Stimulated activated CD4-positive, alpha-beta T cell treated with anti-CD3 and anti-CD28 coated beads, TNF-alpha, amount 100 ng/mL, for 24 hours (primary cell): Measurements from ENCODE around the gene WDR76.

Source experiments
- DNase-seq, 3 experiments: peaks; one replicate each; pipeline ENCODE4 v3.0.0-alpha.2; 2020; ENCODE audit warnings: low read depth in 3 of 3

Gene WDR76

DNA sequence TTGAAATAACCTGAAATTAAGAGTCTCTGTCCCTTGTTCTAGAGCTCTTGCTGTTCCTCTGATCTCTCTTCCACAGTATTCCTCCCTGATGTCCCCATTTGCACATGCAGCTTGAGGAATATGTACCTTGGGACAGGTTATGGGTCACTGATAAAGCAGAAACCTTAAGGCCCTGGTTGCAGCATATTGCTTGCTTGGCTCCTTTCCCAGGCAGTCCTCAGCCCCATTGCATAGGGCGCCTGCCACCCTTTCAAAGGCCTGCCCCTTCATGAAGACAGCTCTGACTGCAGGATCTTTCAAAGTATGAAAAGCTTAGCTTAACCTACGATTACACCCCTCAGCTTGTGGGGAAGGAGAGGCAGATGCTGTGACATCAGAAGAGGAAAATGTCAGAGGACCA is 51.6 kb downstream of the WDR76 start:
- DNase-seq, result no peak

DNA sequence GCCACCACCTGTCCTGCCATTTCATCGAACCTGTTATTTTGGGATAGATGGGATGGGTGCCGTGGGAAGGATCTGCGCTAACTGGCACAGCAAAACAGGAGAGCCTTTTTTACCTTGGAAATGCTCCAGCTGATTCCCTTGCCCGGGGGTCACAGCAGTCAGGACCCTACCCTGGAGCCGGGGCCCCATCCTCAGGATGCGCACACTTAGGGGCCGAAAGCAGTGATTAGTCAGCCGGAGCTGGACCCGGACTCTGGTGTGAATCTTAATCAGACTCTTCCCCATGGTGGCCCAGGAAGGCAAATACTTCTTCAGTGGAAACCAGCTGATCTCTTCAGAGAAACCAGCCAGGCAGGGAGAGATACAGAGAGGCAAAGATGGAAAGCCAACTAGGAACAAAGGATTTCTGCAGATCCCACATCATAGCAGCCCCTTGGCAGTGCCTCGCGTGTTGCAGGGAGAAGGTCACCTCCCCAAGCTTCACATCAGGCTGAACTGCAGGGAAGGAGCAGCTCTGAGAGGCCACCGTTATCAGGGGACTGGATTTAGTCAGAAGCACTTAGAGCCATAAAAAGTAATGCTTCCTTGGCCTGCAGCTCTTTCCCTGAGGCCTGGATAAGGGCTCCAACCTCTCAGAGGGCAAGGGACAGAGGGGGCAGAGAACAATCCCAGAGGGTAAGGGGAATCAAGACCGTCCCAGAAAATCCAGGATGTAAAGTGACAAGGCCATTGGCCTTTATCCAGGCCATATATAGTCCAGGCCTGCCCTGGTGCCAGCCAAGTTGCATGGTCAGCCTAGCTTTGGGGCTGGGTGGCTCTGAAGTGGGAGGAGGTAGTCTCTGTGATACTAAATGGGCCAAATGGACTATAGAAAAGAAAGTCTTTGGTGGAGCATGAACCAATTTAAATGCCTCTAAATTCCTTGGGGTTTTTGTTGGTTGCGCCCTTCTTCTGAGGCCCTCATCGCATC is 52.9 kb downstream of the WDR76 start:
- no peak for DNase-seq

DNA sequence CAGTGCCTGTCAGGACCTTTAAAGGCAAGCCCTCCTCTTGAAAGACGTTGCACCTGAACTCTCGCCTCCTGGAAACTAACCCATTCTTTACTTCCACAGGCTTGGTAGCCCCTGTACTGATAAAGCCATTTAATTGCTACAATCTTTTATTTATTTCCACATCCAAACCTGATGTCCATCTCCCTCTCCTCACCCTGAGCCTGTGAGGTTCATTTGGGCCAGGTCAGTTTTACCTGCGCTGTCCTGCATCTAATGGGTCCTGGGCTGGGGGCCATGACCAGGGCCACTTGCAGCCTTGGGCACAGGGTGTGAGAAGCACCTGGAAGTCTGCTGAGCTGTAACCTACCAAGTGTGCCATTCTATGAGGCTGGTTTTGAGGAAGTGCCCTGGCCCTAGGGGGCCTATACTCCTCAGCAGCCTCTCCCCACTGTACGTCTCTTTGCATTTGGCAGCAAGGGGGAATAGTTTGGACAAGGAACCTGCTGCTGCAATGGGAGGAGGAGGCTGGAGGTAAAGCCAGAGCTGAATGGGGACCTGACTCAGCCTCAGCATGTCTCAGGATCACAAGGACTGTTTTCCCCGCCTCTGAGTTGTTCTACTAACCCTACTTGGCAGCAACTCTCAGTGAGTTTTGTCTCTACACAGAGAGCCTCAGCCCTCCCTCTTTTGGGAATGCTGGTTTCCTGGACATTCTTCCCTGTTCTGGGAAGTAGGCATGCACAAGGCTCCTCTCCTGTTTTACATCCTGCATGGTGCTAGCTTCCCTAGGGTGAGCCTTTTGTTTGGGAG is 53.8 kb downstream of the WDR76 start:
- no peak for DNase-seq

DNA sequence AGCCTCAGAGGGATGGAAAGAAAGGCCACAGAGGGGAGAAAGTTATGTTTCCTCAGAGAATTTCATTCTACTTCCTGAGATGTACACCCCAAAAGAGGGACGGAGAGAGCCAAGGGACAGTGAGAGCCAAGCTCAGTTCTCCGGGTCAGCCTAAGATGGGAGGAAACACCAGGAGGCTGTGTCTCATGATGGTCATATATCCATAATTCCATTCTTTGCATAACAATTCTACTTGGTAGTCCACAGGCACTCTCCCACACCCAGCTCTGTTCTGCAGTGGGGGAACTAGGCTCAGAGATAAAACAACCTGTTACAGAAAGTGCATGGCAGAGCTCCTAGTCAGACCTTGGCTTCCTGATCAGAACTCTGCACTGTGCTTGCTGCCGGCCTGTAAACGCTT is 54.4 kb downstream of the WDR76 start:
- DNase-seq, result no peak

DNA sequence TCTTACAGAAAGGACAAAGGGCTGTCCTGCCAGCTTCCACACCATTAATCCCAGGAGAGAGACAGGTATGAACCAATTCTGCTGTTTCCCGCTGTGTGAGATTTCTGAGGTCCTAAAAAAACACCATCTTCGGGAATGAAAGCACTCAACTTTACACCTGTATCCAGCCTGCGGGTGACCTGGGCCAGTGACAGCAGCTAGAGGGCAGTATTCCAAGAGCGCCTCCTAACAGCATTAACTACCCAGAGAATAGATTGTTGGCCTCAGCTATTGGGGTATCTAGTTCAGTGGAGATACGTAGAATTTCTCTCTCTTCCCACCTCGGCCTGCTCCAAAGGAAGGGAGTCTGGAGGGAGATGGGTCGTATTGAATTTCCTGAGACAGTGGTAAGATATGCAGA is 55.1 kb downstream of the WDR76 start:
- peak in 1 of 3 experiments; percentile 6 for DNase-seq

DNA sequence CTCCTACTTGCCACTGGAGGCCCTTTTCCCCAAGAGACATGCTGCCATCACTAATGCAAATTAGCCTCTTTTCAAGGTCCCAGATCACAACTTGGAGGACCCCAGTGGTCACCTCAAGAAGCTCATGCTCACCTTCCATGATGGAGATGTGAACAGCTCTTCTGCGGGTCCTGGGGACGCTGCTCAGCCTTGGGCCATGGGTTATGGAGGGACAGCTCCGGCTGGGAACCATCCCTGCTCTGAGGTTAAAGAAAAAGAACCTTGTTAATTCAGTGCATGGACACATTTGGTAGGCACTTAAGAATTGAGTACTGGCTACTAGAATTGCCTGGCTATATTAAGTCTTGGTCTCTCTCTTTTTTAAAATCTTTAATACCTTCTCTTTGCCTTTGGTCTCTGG is 56.8 kb downstream of the WDR76 start:
- DNase-seq, result no peak

DNA sequence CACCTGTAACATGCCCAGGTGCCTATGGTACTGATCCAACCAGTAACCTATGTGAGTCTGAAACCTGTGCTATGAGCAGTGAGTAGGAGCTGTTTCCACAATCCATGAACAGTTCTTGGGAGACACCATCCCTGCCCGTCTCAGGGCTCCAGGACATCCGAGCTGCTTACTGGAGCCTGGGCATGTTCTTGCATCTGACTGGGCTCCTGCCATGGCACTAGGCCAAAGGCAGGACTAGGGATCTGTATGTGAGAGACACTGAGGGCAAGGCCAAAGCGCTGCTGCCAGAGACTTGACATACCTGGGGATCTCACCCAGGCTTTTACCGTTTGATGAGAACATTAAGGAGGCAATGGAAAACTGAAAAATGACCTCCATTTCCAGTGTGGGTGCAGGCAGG is 59.8 kb downstream of the WDR76 start:
- DNase-seq, result no peak

DNA sequence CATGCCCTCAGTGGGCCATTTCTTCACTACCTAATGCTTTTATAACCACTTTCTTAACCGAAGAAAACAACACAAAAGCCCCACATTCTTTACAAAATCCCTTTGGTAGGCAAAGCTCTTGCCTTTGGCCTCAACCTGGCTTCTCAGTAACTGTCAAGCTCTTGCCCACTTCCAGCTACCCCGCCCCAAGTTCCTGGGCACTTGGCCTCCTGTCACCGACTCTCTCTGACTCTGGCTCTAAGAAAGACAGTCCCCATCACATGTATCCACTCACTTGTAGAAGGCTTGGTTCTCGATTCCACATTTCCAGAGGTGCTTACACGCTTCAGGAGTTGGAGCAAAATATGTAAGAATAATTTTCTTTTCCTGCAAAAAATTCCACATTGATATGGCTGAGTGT is 61.1 kb downstream of the WDR76 start:
- no peak for DNase-seq

DNA sequence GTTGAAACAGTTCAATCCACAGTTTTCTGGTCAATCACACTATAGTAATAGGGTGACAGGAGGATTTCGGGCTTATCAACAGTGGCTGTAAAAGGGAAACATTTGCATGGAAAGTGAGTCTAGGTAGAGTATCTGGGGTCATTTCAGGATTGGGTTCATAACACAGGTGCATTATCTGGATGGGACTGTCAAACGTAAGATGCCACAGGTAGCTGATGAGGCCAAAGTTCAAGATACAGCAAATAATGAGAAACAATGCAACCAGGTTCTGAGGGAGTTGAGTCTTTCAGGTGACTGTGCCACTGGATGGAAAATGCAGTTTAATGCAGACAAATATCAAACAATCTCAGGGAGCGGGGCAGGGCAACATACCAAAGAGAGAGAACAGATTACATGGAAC is 62.2 kb downstream of the WDR76 start:
- DNase-seq, result no peak

DNA sequence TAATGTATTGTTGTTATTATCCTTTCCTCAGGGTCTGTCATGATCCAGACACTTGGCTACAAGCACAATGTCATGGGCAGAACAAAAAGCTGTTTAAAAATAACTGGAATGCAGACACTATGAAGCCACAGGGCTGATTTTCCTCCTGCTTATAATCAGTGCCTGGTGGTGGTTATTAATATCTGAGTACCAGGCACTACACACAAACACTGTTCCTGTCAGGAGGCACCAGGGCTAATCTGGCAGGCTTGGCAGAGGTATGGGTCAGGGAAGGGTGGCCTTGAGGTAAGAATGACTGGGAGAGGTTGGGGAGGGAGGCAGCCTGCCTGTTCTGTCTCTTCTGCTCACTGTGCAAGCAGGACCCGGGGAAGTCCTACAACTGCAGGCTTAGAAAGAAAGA is 67.2 kb downstream of the WDR76 start:
- no peak for DNase-seq

DNA sequence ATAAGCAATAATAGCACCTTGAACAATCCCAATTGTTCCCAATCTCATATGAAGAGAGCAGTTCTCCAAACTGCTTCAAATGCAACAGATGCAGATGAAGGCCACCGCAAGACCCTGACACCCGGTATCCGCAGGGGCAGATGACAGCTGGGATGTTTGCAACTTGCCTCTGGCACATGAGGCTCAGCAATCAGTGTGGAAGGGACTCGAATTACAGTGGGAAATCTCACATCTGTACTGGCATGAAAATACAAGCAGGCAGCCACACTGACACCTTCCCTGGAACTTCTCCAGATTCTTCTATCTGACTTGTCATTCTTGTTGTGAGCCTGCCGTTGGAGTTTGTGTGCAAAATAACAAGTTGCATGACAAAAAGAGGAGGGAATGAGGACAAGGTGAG is 68.8 kb downstream of the WDR76 start:
- no peak for DNase-seq

DNA sequence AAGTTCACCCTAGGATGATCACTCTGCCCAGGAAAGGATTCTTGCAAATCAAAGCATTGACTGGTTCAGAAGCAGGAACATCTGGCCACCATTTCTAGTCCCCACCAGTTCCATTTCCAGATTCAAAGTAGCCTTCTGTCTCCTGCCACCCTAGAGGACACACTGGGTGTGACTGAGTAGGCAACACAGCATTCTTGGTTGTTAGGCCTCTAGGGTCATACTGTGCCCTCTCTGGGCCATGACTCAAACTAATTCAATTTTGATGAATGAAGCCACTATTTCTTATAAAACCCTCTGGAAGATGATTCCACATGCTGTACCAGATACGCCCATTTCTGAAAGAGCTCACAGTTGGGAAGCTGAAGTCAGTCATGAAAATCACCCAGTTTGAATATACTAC is 69.7 kb downstream of the WDR76 start:
- DNase-seq, result no peak

DNA sequence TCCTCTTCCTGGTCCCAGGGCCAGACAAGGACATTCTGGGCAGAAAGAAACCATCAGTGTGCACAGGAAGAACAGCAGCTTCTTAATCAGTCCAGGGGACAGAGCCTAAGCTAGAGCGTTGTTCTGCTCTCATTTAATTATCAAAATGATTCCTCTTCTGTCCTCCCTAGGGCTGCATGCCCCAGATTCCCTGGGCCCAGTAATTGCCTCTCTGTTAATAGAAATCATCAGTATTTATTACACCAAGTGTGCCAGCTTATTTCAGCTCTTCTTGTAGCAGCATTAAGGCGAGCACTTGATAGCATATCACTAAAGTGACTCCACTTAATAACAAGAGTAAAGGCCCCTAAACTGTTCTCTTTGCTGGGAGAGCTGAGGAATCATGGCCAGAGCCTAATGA is 72.1 kb downstream of the WDR76 start:
- no peak for DNase-seq

DNA sequence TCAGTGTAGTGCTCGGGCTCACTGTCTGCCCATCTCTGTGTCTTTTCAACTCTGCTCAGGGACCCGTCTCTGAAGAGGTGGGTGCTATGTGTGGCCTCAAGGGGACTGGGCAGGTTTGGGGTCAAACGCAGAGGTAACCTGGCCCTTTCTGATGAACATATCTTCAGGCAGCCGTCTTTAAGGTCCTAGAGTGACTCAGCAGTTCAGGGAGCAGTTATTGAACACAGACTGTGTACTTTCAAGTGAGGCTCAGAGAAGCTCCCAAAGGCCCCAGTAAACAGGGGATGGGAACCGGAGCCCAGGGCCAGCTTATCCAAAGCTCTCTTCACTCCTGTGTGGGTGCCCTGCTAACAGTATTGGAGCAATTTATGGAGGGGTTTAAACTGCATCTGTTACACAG is 73.1 kb downstream of the WDR76 start:
- no peak for DNase-seq

DNA sequence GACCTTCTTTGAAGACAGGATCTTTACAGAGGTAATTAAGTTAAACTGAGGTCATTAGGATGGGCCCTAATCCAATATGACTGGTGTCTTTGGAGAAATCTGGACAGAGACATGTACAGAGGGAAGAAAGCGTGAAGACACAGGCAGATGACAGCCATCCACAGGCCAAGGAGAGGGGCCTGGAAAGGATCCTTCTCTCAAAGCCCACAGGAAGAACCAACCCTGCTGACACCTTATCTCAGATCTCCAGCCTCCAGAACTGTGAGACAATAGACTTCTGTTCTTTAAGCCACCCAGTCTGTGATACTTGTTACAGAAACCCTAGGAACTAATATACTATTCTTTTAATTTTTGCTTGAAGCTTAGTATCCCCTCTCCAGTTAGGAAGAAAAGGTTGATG is 74.2 kb downstream of the WDR76 start:
- no peak for DNase-seq

DNA sequence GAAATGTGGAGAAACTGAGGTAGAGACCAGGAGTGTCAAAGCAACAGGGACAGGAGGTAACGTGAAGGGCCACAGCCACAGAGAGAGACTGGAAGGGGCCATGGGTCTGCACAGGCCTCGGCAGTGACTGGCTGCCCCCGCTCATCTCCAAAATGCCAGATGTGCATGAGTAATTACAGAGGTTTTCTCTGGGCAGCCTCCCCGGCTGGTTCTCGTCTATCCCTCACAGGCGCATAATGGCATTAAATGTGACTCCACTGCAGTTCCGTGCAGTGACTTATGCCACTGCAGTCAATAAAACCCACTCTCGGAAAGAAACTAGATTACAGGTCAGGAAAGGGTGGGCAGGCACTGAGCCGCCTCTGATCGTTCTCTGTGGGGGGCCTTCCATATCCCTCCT is 74.7 kb downstream of the WDR76 start:
- DNase-seq, result no peak

DNA sequence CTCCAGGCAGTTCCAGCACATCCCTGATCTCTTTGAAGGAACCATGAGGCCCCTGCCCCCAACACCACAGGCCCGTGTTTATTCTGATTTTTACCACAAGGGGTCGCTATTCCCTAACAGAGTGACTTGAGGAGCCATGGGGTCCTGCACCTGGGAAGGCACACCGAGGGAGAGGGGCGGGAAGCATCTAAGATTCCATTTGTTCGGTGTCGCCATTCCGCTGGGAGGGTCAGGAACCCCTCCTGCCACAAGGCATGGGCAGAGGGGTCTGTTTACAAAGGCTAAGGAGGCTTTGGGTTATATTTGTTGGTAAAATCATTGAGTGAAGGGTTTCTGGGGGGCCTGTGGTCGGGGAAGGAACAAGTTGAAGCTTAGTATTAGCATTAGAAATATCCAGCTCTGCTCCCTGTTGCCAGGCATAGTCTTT is 77.1 kb downstream of the WDR76 start:
- peak; percentile 14 to 41 (median 34) for DNase-seq

DNA sequence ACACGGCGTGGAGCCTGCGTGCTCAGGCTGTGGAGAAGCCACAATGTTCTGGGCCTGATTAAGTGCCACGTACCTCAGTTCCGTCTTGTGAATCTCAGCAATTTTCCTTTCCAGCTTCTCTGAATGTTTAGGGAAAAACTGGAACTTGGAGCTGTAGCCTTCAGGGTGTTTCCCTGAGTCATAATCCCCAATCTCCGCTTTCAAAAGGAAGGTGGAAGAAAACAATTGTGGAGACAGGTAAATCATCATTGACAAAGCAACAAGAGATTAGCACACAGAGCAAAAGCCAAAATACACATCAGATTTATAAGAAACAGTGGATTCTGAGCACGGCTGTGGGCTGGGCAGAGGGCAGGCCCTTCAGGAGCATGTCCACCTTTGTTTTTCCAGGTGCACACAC is 79.0 kb downstream of the WDR76 start:
- DNase-seq, result no peak

DNA sequence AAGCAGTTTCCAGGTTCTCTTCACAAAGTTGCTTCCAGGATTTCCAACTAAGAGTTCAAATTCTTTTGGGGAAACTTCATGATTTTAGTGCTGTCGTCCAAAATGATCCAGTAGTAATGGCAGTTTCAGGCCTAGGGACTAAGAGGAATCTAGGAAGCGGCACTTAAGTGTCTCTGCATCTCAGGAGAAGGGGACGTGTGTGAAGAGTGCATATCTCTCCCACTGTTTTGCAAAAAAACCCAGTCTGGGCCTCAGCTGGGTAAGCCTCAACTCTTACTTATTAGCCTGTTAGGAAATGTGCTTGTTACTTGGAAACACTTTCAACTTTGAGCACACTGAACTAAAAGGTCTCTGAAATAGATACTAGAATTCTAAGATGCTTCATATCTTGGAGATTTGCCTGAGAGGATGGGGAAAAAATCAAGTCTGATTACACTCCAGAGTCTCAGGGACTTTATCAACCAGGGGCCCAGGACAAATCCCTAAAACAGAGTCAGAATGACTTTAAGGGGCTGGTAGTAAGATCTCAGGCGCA is 81.8 kb downstream of the WDR76 start:
- no peak for DNase-seq

DNA sequence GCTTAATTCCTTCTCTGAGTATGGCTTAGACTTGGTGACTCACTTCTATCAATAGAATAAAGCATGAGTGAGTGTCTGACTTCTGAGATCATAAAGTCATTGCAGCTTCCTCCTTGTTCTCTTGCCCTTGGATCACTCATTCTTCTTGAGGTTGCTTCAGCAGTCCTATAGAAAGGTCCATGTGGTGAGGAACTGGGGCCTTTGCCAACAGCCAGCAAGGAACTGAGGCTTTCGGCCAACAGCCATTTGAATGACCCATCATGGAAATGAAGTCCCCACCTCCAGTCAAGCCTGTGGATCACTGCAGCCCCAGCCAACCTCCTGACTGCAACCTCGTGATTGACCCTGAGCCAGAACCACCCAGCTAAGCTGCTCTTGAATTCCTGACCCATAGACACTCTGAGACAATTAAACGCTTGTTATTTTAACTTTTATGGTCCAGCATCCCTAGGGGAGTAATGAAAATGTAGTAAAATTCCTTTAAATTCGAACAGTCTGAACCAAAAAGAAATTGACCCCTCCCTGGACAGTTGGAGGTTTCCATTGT is 84.5 kb downstream of the WDR76 start:
- no peak for DNase-seq

DNA sequence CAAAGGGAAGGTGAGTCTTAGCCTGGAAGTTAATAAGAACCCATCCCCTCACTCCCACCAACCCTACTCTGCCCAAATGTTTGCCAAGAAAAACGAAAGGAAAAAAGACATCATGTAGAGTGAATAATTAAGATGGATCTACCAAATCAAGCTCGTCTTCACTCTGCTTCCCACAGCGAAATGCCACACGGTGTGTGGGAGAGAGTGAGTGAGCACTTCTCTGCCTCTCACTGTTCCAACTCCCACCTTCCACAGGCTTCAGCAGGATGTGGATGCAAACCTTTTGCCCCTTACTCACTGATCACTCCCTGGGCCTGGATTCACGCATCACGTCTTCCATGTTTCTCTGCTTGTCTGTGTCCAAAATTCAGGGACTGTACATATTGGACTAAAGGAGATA is 85.4 kb downstream of the WDR76 start:
- no peak for DNase-seq

DNA sequence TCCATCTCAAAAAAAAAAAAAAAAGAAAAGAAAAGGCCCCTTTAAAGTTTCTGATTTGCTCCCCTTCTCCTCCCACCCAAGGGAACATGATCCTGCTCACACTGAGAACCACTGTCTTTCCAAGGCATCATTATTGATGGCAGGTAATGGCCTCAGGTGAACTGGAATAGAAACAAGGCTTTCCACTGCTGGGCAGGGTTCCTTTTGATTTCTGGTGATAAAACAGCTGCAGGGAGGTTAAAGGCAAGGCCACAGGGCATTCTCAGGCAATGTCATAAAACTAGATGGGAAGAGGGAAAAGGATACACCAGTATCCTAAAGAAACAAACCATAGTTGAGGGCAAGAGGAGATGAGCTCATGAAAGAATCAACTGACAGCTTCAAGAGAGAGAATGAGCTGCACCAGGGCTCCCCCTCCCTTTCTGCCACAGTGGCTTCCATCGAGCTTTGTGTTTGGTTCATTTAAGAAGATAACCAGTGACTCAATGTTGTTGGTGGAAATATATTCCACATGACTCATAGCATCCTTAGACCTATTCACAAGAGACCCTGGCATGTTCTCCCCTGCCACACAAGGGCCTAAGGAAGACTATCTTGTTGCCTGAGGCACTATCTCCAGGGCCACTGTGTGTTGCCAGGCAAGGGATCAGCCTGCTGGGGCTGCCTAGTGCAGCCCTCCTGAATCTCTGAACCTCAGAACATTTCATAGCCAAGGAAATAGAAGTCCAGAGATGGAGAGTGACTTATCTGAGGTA is 86.4 kb downstream of the WDR76 start:
- no peak for DNase-seq
